ENCODE measurements around the gene MCC.

- TF ChIP-seq CTCF (conservative IDR thresholded peaks at IDR 0.05) (no peak), ZFX (IDR thresholded peaks at IDR 0.05) (no peak)
Observed at GRCh38 chr5:113178073-113178779, 310.0 kb downstream of the MCC start.
